ENCODE results near the gene ZNF446. TPM values are rescaled to one million over a fixed set of nuclear protein-coding genes. Genes with fewer than 3 reads are reported as not detected.

Gene ZNF446
- total RNA-seq, 2 donors from 2014 or later: 7.4 to 10.5 TPM

GRCh38 chr19:58455306-58455705 is 20.8 kb upstream of the ZNF446 start:
- H3K36me3 ChIP-seq: no peaks in the 10 kb centered on the region
- no peak for DNase-seq
- H3K9ac ChIP-seq (ENCODE audit: low read depth in 2 of 2, low read length in 2 of 2): no peak overlapping the region
- no peak for TF ChIP-seq CTCF (IDR thresholded peaks at IDR 0.05)
- no peak overlapping the region for H3K27ac ChIP-seq
- intact Hi-C loops (cut with DNase I): no loop called here
- no peak overlapping the region for H3K4me3 ChIP-seq
- H3K27me3 ChIP-seq: no peaks in the 10 kb centered on the region
- no peaks in the 10 kb centered on the region for H3K9me3 ChIP-seq
- peaks cover 6% of the 10 kb centered on the region for H3K4me1 ChIP-seq

DNA sequence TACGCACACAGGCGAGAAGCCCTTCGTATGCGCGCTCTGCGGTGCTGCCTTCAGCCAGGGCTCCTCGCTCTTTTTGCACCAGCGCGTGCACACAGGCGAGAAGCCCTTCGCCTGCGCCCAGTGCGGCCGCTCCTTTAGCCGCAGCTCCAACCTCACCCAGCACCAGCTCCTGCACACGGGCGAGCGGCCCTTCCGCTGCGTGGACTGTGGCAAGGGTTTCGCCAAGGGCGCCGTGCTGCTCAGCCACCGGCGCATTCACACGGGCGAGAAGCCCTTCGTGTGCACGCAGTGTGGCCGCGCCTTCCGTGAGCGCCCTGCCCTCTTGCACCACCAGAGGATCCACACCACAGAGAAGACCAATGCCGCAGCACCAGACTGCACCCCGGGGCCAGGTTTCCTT is 20.0 kb upstream of the ZNF446 start:
- no peaks in the 10 kb centered on the region for H3K9me3 ChIP-seq
- no peak overlapping the region for H3K27ac ChIP-seq
- H3K36me3 ChIP-seq: no peaks in the 10 kb centered on the region
- H3K4me3 ChIP-seq: no peak overlapping the region
- no peaks in the 10 kb centered on the region for H3K4me1 ChIP-seq
- DNase-seq: no peak
- no peaks in the 10 kb centered on the region for H3K27me3 ChIP-seq
- TF ChIP-seq CTCF (IDR thresholded peaks at IDR 0.05): no peak
- no peak overlapping the region for H3K9ac ChIP-seq (ENCODE audit: low read depth in 2 of 2, low read length in 2 of 2)
- intact Hi-C loops (cut with DNase I): no loop called here

- H3K9me3 ChIP-seq: no peaks in the 10 kb centered on the region
- no peak overlapping the region for H3K27ac ChIP-seq
- H3K27me3 ChIP-seq: no peaks in the 10 kb centered on the region
- no peak overlapping the region for H3K4me3 ChIP-seq
- H3K4me1 ChIP-seq: no peaks in the 10 kb centered on the region
- no peak for TF ChIP-seq CTCF (IDR thresholded peaks at IDR 0.05)
- H3K36me3 ChIP-seq: no peaks in the 10 kb centered on the region
- DNase-seq: no peak
- intact Hi-C loops (cut with DNase I): no loop called here
- H3K9ac ChIP-seq (ENCODE audit: low read depth in 2 of 2, low read length in 2 of 2): no peak overlapping the region
These were observed 16.1 kb upstream of the ZNF446 start for GRCh38 chr19:58460039-58460438.

DNA sequence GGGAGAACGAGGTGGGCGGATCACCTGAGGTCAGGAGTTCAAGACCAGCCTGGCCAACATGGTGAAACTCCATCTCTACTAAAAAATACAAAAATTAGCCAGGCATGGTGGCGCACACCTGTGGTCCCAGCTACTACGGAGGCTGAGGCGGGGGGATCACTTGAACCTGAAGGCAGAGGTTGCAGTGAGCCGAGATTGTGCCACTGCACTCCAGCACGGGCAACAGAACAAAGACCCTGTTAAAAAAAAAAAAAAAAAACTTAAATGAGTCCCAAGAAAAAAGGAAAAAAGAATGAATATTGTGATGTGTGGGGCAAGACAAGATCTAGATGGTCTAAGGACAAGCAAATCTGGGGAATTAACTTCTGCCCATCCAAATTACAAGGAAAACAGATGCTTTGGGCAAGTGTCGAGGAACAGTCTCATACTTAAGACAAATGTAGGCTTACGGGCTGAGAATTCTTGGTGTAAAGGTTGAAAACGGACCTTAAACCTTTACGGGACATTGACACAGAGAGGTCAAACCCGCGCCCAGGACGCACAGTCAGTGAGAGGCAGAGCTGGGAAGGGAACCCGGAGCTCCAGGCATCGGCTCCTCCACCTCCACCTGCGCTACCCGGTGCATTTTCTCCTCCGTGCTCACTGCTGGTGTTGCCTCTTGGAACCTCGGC is 9.9 kb upstream of the ZNF446 start:
- Histone ChIP-seq H3K9me3 (no peaks in the 10 kb centered on the region), H3K4me1 (no peaks in the 10 kb centered on the region), H3K27me3 (no peaks in the 10 kb centered on the region), H3K27ac (no peak overlapping the region), H3K9ac (ENCODE audit: low read depth in 2 of 2, low read length in 2 of 2) (peak overlapping the region; percentile 46 to 65), H3K36me3 (peaks cover 4% of the 10 kb centered on the region), H3K4me3 (peak overlapping the region; percentile 69)
- no peak for TF ChIP-seq CTCF (IDR thresholded peaks at IDR 0.05)
- intact Hi-C loops (cut with DNase I): no loop called here
- no peak for DNase-seq

GRCh38 chr19:58466760-58467589 is 9.2 kb upstream of the ZNF446 start, which contains the start of gene ZNF324:
Gene ZNF324 (plus strand): TSS chr19:58467080. CDS start chr19:58469186, 2,106 bp downstream.
- TF ChIP-seq CTCF (IDR thresholded peaks at IDR 0.05): no peak
- Histone ChIP-seq H3K4me3 (peak within 1 kb of the TSS; percentile 69), H3K27me3 (no peaks in the 10 kb centered on the region), H3K9ac (ENCODE audit: low read depth in 2 of 2, low read length in 2 of 2) (peak within 1 kb of the TSS; percentile 71 to 96), H3K27ac (no peak within 1 kb of the TSS), H3K36me3 (peaks cover 4% of the 10 kb centered on the region), H3K9me3 (no peaks in the 10 kb centered on the region), H3K4me1 (no peaks in the 10 kb centered on the region)
- intact Hi-C loops (cut with DNase I): no loop called here
- peak; percentile 99 for DNase-seq

Measured in colonic mucosa (tissue), 4 donors.